Measurements from ENCODE around the gene MRPL39. TPM values are rescaled to one million over a fixed set of nuclear protein-coding genes. Genes with fewer than 3 reads are reported as not detected.

Gene MRPL39
- total and polyA plus RNA-seq, 4 donors, result 19.2 to 35.7 (median 24.4) TPM

- 91% methylated on average over 2 of the region's 2 CpGs for WGBS
- no peaks in the 10 kb centered on the region for H3K9me3 ChIP-seq (ENCODE audit: control insufficient read depth in 4 of 4, low read length in 3 of 4)
- no peak overlapping the region for H3K9ac ChIP-seq (ENCODE audit: low read depth in 1 of 2, low read length in 2 of 2)
- peaks cover 0 to 6% (median 2%) of the 10 kb centered on the region in 4 donors for H3K4me1 ChIP-seq (ENCODE audit: control insufficient read depth in 4 of 4, insufficient read depth in 4 of 4, low read length in 3 of 4)
- TF ChIP-seq HNF4A (conservative IDR thresholded peaks at IDR 0.05) (no peak), ATF3 (IDR thresholded peaks at IDR 0.05) (no peak), HNF4G (IDR thresholded peaks at IDR 0.05) (no peak), NR2F2 (IDR thresholded peaks at IDR 0.05) (no peak), ZBTB33 (IDR thresholded peaks at IDR 0.05) (no peak), RXRA (IDR thresholded peaks at IDR 0.05) (no peak)
- H3K27me3 ChIP-seq (ENCODE audit: control insufficient read depth in 4 of 4, insufficient read depth in 4 of 4, low read length in 3 of 4), result no peaks in the 10 kb centered on the region
- no peak for DNase-seq (ENCODE audit: low spot score)
- no peaks in the 10 kb centered on the region for H3K36me3 ChIP-seq (ENCODE audit: control insufficient read depth in 4 of 4, insufficient read depth in 3 of 4, low read depth in 1 of 4, low read length in 3 of 4)
- H3K27ac ChIP-seq (ENCODE audit: low read depth in 1 of 2, low read length in 2 of 2), result no peak overlapping the region
- no peak overlapping the region for H3K4me3 ChIP-seq (ENCODE audit: low read depth in 1 of 3, low read length in 3 of 3)
These were observed 49.2 kb downstream of the MRPL39 start for GRCh38 chr21:25558123-25558522.

GRCh38 chr21:25557180-25557579, 50.1 kb downstream of the MRPL39 start:
- Histone ChIP-seq H3K36me3 (ENCODE audit: control insufficient read depth in 4 of 4, insufficient read depth in 3 of 4, low read depth in 1 of 4, low read length in 3 of 4) (no peaks in the 10 kb centered on the region), H3K4me3 (ENCODE audit: low read depth in 1 of 3, low read length in 3 of 3) (no peak overlapping the region), H3K9ac (ENCODE audit: low read depth in 1 of 2, low read length in 2 of 2) (no peak overlapping the region), H3K9me3 (ENCODE audit: control insufficient read depth in 4 of 4, low read length in 3 of 4) (no peaks in the 10 kb centered on the region), H3K27me3 (ENCODE audit: control insufficient read depth in 4 of 4, insufficient read depth in 4 of 4, low read length in 3 of 4) (no peaks in the 10 kb centered on the region), H3K4me1 (ENCODE audit: control insufficient read depth in 4 of 4, insufficient read depth in 4 of 4, low read length in 3 of 4) (peaks cover 0 to 3% (median under 1%) of the 10 kb centered on the region in 4 donors), H3K27ac (ENCODE audit: low read depth in 1 of 2, low read length in 2 of 2) (no peak overlapping the region)
- WGBS, result 93% methylated on average over 1 of the region's 1 CpG
- TF ChIP-seq REST (IDR thresholded peaks at IDR 0.05) (no peak), FOXA2 (IDR thresholded peaks at IDR 0.05) (no peak), NR2F2 (IDR thresholded peaks at IDR 0.05) (no peak), SP1 (IDR thresholded peaks at IDR 0.05) (no peak), RAD21 (IDR thresholded peaks at IDR 0.05) (no peak), MAX (IDR thresholded peaks at IDR 0.05) (no peak), YY1 (IDR thresholded peaks at IDR 0.05) (no peak), JUND (IDR thresholded peaks at IDR 0.05) (no peak), ZBTB33 (IDR thresholded peaks at IDR 0.05) (no peak), FOXA1 (IDR thresholded peaks at IDR 0.05) (no peak), HNF4A (conservative IDR thresholded peaks at IDR 0.05) (no peak), EGR1 (IDR thresholded peaks at IDR 0.05; ENCODE audit: low read depth in 2 of 2) (no peak), HNF4G (IDR thresholded peaks at IDR 0.05) (no peak), CTCF (IDR thresholded peaks at IDR 0.05; ENCODE audit: low read depth, low read length, missing input control) (no peak), RXRA (IDR thresholded peaks at IDR 0.05) (no peak), GABPA (IDR thresholded peaks at IDR 0.05 in 1 of 2, conservative IDR thresholded peaks at IDR 0.05 in 1 of 2) (no peak), TAF1 (conservative IDR thresholded peaks at IDR 0.05) (no peak)
- no peak for DNase-seq (ENCODE audit: low spot score)

All from liver (tissue), 9 donors.